H9 (cell line): ENCODE results near the gene GLYATL1. TPM values are rescaled to one million over a fixed set of nuclear protein-coding genes. Genes with fewer than 3 reads are reported as not detected.

ENCODE experiments used
- DNase-seq: peaks from one replicate; pipeline ENCODE4 v3.0.0-alpha.2; 2017
- H2AFZ ChIP-seq: one replicate; pipeline ENCODE4 v1.6.1; 2013; ENCODE audit warnings: mild to moderate bottlenecking, low read length, control low read depth, moderate library complexity
- H2AK5ac ChIP-seq: 2 replicates; pipeline ENCODE4 v1.6.1; 2013; ENCODE audit warnings: low read length, control low read depth, mixed read lengths; ENCODE audit not compliant: insufficient read length
- H2BK120ac ChIP-seq: one replicate; pipeline ENCODE4 v1.6.1; 2013; ENCODE audit warnings: low read depth, mild to moderate bottlenecking, low read length, control low read depth, inconsistent platforms; ENCODE audit not compliant: poor library complexity, severe bottlenecking
- H2BK12ac ChIP-seq: 2 replicates; pipeline ENCODE4 v1.6.1; 2013; ENCODE audit warnings: low read length, control low read depth, mixed read lengths, low read depth; ENCODE audit not compliant: insufficient read length
- H2BK15ac ChIP-seq: 2 replicates; pipeline ENCODE4 v1.6.1; 2013; ENCODE audit warnings: low read depth, low read length, control low read depth
- H2BK20ac ChIP-seq: one replicate; pipeline ENCODE4 v1.6.1; 2013; ENCODE audit warnings: low read depth, mild to moderate bottlenecking, low read length, control low read depth, inconsistent platforms; ENCODE audit not compliant: poor library complexity, severe bottlenecking
- H2BK5ac ChIP-seq: 2 replicates; pipeline ENCODE4 v1.6.1; 2013; ENCODE audit warnings: low read length, control low read depth, mixed read lengths; ENCODE audit not compliant: insufficient read length
- H3K14ac ChIP-seq: 2 replicates; pipeline ENCODE4 v1.6.1; 2013; ENCODE audit warnings: low read length, control low read depth; ENCODE audit not compliant: insufficient read depth
- H3K18ac ChIP-seq: 2 replicates; pipeline ENCODE4 v1.6.1; 2013; ENCODE audit warnings: low read depth, mild to moderate bottlenecking, mixed read lengths, low read length, control low read depth; ENCODE audit not compliant: insufficient read length
- H3K23ac ChIP-seq: 2 replicates; pipeline ENCODE4 v1.6.1; 2013; ENCODE audit warnings: low read length, control low read depth, mixed read lengths, low read depth; ENCODE audit not compliant: insufficient read length
- H3K23me2 ChIP-seq: 2 replicates; pipeline ENCODE4 v1.6.1; 2013; ENCODE audit warnings: low read depth, mild to moderate bottlenecking, mixed read lengths, low read length, control low read depth; ENCODE audit not compliant: insufficient read length, poor library complexity, severe bottlenecking
- H3K27ac ChIP-seq: 2 replicates; pipeline ENCODE4 v1.5.1; 2013; ENCODE audit warnings: low read length, control low read depth, mixed read lengths, low read depth; ENCODE audit not compliant: insufficient read length
- H3K27me3 ChIP-seq: 2 replicates; pipeline ENCODE4 v1.6.1; 2013; ENCODE audit warnings: low read length, control low read depth, inconsistent platforms; ENCODE audit not compliant: insufficient read depth
- H3K4ac ChIP-seq: 2 replicates; pipeline ENCODE4 v1.6.1; 2013; ENCODE audit warnings: low read depth, mild to moderate bottlenecking, control low read depth, inconsistent platforms, low read length, moderate library complexity
- H3K4me1 ChIP-seq: 2 replicates; pipeline ENCODE4 v1.6.1; 2013; ENCODE audit warnings: low read length, control low read depth, inconsistent platforms; ENCODE audit not compliant: insufficient read depth
- H3K4me2 ChIP-seq: 2 replicates; pipeline ENCODE4 v1.6.1; 2013; ENCODE audit warnings: low read length, control low read depth, mixed read lengths; ENCODE audit not compliant: insufficient read length, insufficient read depth
- H3K56ac ChIP-seq: 2 replicates; pipeline ENCODE4 v1.6.1; 2013; ENCODE audit warnings: low read depth, mild to moderate bottlenecking, mixed read lengths, low read length, control low read depth; ENCODE audit not compliant: insufficient read length
- H3K79me1 ChIP-seq: 2 replicates; pipeline ENCODE4 v1.6.1; 2013; ENCODE audit warnings: low read depth, mild to moderate bottlenecking, moderate library complexity, low read length, control low read depth, inconsistent platforms; ENCODE audit not compliant: insufficient read depth, poor library complexity, severe bottlenecking
- H3K79me2 ChIP-seq: 2 replicates; pipeline ENCODE4 v1.6.1; 2013; ENCODE audit warnings: low read length, control low read depth, inconsistent platforms; ENCODE audit not compliant: insufficient read depth
- H3K9ac ChIP-seq: 2 replicates; pipeline ENCODE4 v1.6.1; 2013; ENCODE audit warnings: low read length, control low read depth, mixed read lengths; ENCODE audit not compliant: insufficient read length; ENCODE audit errors: extremely low read depth
- H3K9me3 ChIP-seq: one replicate; pipeline ENCODE4 v1.6.1; 2013; ENCODE audit warnings: low read depth, low read length, inconsistent platforms; ENCODE audit not compliant: control insufficient read depth
- H3T11ph ChIP-seq: one replicate; pipeline ENCODE4 v1.6.1; 2013; ENCODE audit warnings: mild to moderate bottlenecking, low read length, control low read depth, inconsistent platforms
- H4K20me1 ChIP-seq: one replicate; pipeline ENCODE4 v1.6.1; 2013; ENCODE audit not compliant: control insufficient read depth, insufficient read length, insufficient read depth
- H4K5ac ChIP-seq: 2 replicates; pipeline ENCODE4 v1.6.1; 2013; ENCODE audit warnings: low read depth, mild to moderate bottlenecking, mixed read lengths, low read length, control low read depth; ENCODE audit not compliant: insufficient read length
- H4K8ac ChIP-seq: replicated peaks from 2 replicates; pipeline ENCODE4 v1.6.1; 2013; ENCODE audit warnings: low read length, control low read depth, mixed read lengths, low read depth; ENCODE audit not compliant: insufficient read length
- H4K91ac ChIP-seq: 2 replicates; pipeline ENCODE4 v1.6.1; 2013; ENCODE audit warnings: low read depth, mild to moderate bottlenecking, moderate library complexity, mixed read lengths, low read length, control low read depth; ENCODE audit not compliant: insufficient read length
- H3K27ac Mint-ChIP-seq, 3 experiments: 2 replicates in 2 of 3; 3 replicates in 1 of 3; pipeline ENCODE4 v1.8.0; 2020 to 2021; ENCODE audit warnings: mixed read lengths in 3 of 3, mild to moderate bottlenecking in 1 of 3, moderate library complexity in 1 of 3
- H3K27me3 Mint-ChIP-seq: 2 replicates; pipeline ENCODE4 v1.8.0; 2021; ENCODE audit warnings: low read depth, mild to moderate bottlenecking, moderate library complexity, mixed read lengths
- H3K36me3 Mint-ChIP-seq, 3 experiments: 2 replicates in 2 of 3; 3 replicates in 1 of 3; pipeline ENCODE4 v1.8.0; 2020 to 2021; ENCODE audit warnings: low read depth in 3 of 3, mixed read lengths in 3 of 3; ENCODE audit not compliant: insufficient read depth in 1 of 3
- H3K4me1 Mint-ChIP-seq, 2 experiments: 2 replicates each; pipeline ENCODE4 v1.8.0; 2020; ENCODE audit warnings: mixed read lengths in 2 of 2
- H3K4me3 Mint-ChIP-seq, 2 experiments: 2 replicates in 1 of 2; 3 replicates in 1 of 2; pipeline ENCODE4 v1.8.0; 2020 to 2021; ENCODE audit warnings: mild to moderate bottlenecking in 2 of 2, mixed read lengths in 2 of 2, moderate library complexity in 1 of 2
- H3K9me3 Mint-ChIP-seq, 2 experiments: 2 replicates in 1 of 2; 3 replicates in 1 of 2; pipeline ENCODE4 v1.8.0; 2020; ENCODE audit warnings: mild to moderate bottlenecking in 2 of 2, mixed read lengths in 2 of 2, moderate library complexity in 1 of 2
- WGBS: extraction: QIAGEN DNeasy Blood & Tissue Kit; methylation state at CpG from one replicate; pipeline ENCODE4 v1.1.7; 2013; ENCODE audit warnings: missing lambda C conversion rate, low lambda C conversion rate, mixed read lengths; ENCODE audit not compliant: insufficient read length; ENCODE audit errors: extremely low coverage; 5-methylcytosine and 5-hydroxymethylcytosine counted together
- total RNA-seq: library from RNA; stranded (reverse); gene quantifications from 2 replicates; pipeline ENCODE4 v1.2.1, GENCODE V29; 2021
- TF ChIP-seq, protein P1 (sequence below): fragments of 200-600 bp; sonication (generic); conservative IDR thresholded peaks from 3 replicates; pipeline ENCODE4 v1.8.0; 2021; ENCODE audit warnings: antibody characterized with exemption, mild to moderate bottlenecking

GLYATL1 gene
- total RNA-seq, 1 experiment from 2014 or later, result 2.8 TPM

DNA sequence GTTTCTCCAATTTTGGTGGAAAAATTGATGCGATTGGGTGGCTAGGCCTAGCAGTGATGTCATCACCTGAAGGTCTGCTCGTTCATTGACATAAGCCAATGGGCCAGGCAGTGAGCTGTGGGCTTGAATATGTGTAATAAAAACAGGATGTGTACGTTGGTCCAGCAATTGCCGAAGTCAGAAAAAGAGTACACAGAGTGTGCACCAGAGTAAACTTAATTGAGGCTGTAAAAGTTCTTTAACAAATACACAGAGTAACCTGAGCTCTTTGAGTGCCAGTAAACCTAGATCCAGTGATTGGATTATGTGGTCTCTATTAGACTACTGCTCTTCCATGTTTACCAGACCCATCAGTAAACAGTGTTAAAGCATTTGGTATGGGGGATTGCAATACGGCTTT is 13.0 kb upstream of the GLYATL1 start:
- Histone ChIP-seq H2BK15ac (no peak overlapping the region), H2AK5ac (no peak overlapping the region), H3K79me1 (no peaks in the 10 kb centered on the region), H4K20me1 (no peaks in the 10 kb centered on the region), H3K27ac (no peak overlapping the region), H3K18ac (no peak overlapping the region), H3K27me3 (no peaks in the 10 kb centered on the region), H4K5ac (no peak overlapping the region), H3K4me2 (no peak overlapping the region), H3K23ac (no peak overlapping the region), H3K9me3 (no peaks in the 10 kb centered on the region), H3K79me2 (no peaks in the 10 kb centered on the region), H4K91ac (no peak overlapping the region), H3K14ac (no peak overlapping the region), H3K9ac (no peak overlapping the region), H2BK120ac (no peak overlapping the region), H3K23me2 (no peaks in the 10 kb centered on the region), H3K4me1 (peaks cover 2% of the 10 kb centered on the region; the same call in 1 of the 2 replicates), H2BK20ac (no peak overlapping the region), H3K56ac (no peak overlapping the region), H4K8ac (no peak overlapping the region), H3T11ph (no peak overlapping the region), H2AFZ (no peak overlapping the region), H2BK5ac (no peak overlapping the region), H2BK12ac (no peak overlapping the region), H3K4ac (no peak overlapping the region)
- no peak for DNase-seq
- H3K4me3 Mint-ChIP-seq, result no peak overlapping the region
- H3K27ac Mint-ChIP-seq, result no peak overlapping the region
- 0 out of 2 replicates have a peak, but pooled peaks cover 2% of the 10 kb centered on the region for H3K27me3 Mint-ChIP-seq
- TF ChIP-seq, protein P1, sequence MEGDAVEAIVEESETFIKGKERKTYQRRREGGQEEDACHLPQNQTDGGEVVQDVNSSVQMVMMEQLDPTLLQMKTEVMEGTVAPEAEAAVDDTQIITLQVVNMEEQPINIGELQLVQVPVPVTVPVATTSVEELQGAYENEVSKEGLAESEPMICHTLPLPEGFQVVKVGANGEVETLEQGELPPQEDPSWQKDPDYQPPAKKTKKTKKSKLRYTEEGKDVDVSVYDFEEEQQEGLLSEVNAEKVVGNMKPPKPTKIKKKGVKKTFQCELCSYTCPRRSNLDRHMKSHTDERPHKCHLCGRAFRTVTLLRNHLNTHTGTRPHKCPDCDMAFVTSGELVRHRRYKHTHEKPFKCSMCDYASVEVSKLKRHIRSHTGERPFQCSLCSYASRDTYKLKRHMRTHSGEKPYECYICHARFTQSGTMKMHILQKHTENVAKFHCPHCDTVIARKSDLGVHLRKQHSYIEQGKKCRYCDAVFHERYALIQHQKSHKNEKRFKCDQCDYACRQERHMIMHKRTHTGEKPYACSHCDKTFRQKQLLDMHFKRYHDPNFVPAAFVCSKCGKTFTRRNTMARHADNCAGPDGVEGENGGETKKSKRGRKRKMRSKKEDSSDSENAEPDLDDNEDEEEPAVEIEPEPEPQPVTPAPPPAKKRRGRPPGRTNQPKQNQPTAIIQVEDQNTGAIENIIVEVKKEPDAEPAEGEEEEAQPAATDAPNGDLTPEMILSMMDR, result no peak
- H3K4me1 Mint-ChIP-seq, result peaks cover 51 to 56% of the 10 kb centered on the region in 2 experiments
- H3K9me3 Mint-ChIP-seq, result no peaks in the 10 kb centered on the region
- no CpG with 5 or more reads among the region's 5 CpGs for WGBS
- H3K36me3 Mint-ChIP-seq, result no peaks in the 10 kb centered on the region
